HepG2 (cell line): Measurements from ENCODE around the gene CISD1. TPM values are rescaled to one million over a fixed set of nuclear protein-coding genes. Genes with fewer than 3 reads are reported as not detected.

Source experiments
- NFATC3 ChIP-seq: sonication (generic); formaldehyde crosslinking; IDR thresholded peaks from 2 replicates; pipeline ENCODE4 v1.5.1; 2020; ENCODE audit warnings: mild to moderate bottlenecking, missing genetic modification reagents
- PHF20 ChIP-seq: sonication (generic); formaldehyde crosslinking; IDR thresholded peaks from 2 replicates; pipeline ENCODE4 v1.5.0; 2020; ENCODE audit warnings: mild to moderate bottlenecking, missing genetic modification reagents
- PHF21A ChIP-seq: sonication (generic); formaldehyde crosslinking; IDR thresholded peaks from 2 replicates; pipeline ENCODE4 v1.5.0; 2020; ENCODE audit warnings: mild to moderate bottlenecking, missing genetic modification reagents
- PITX1 ChIP-seq: sonication (generic); formaldehyde crosslinking; IDR thresholded peaks from 2 replicates; pipeline ENCODE4 v1.5.1; 2020; ENCODE audit warnings: mild to moderate bottlenecking, missing genetic modification reagents
- RXRB ChIP-seq: IDR thresholded peaks from 2 replicates; pipeline ENCODE4 v1.6.1; 2016; ENCODE audit warnings: borderline replicate concordance, missing genetic modification reagents, missing compliant biosample characterization
- SRSF4 ChIP-seq: fragments of 200-400 bp; formaldehyde crosslinking; IDR thresholded peaks from one replicate; pipeline ENCODE4 v1.6.1; 2018; ENCODE audit warnings: mild to moderate bottlenecking, low read depth, low read length, moderate library complexity; ENCODE audit not compliant: poor library complexity, severe bottlenecking
- ZFY ChIP-seq: sonication (generic); formaldehyde crosslinking; IDR thresholded peaks from 2 replicates; pipeline ENCODE4 v1.4.0; 2020; ENCODE audit warnings: missing genetic modification reagents
- ZNF274 ChIP-seq: sonication (generic); formaldehyde crosslinking; IDR thresholded peaks from 2 replicates; pipeline ENCODE4 v1.5.1; 2020; ENCODE audit warnings: mild to moderate bottlenecking, missing genetic modification reagents
- ZNF501 ChIP-seq: sonication (generic); formaldehyde crosslinking; IDR thresholded peaks from 2 replicates; pipeline ENCODE4 v1.5.1; 2020; ENCODE audit warnings: mild to moderate bottlenecking, moderate library complexity, missing genetic modification reagents
- ZNF614 ChIP-seq: IDR thresholded peaks from 2 replicates; pipeline ENCODE4 v1.6.1; 2018; ENCODE audit warnings: missing biosample characterization, missing genetic modification reagents, inconsistent platforms, borderline replicate concordance
- ZNF850 ChIP-seq: sonication (generic); formaldehyde crosslinking; conservative IDR thresholded peaks from 2 replicates; pipeline ENCODE4 v1.9.0; 2021; ENCODE audit warnings: mild to moderate bottlenecking, missing genetic modification reagents
- polyA plus RNA-seq, 8 experiments: library from polyadenylated mRNA; depleted of rRNA in 3 of 8; stranded (reverse) in 7 of 8; unstranded in 1 of 8; fragments of >200 nt; fragmentation: Illumina TruSeq in 4 of 8; extraction: Trizol in 4 of 8; gene quantifications; 2 replicates each; pipeline versions ENCODE4 v1.2.1 to v1.2.3, GENCODE V29; 2011 to 2016; ENCODE audit warnings: low read depth in 4 of 8, missing spikeins in 1 of 8, mixed read lengths in 1 of 8; ENCODE audit not compliant: insufficient read depth in 1 of 8
- total RNA-seq, 5 experiments: library from RNA; depleted of rRNA; stranded (reverse); fragments of >200 nt; fragmentation: Illumina TruSeq; extraction: Trizol; gene quantifications; 2 replicates each; pipeline ENCODE4 v1.2.3, GENCODE V29; 2016; ENCODE audit warnings: low read depth in 1 of 5
- TF ChIP-seq, protein P1 (sequence below): sonication (generic); formaldehyde crosslinking; IDR thresholded peaks from 2 replicates; pipeline ENCODE4 v1.5.1; 2020; ENCODE audit warnings: mild to moderate bottlenecking, missing genetic modification reagents, borderline replicate concordance
- TF ChIP-seq, protein P2 (sequence below): sonication (generic); formaldehyde crosslinking; IDR thresholded peaks from 2 replicates; pipeline ENCODE4 v1.4.0; 2020; ENCODE audit warnings: mild to moderate bottlenecking, missing genetic modification reagents
- TF ChIP-seq, protein P3 (sequence below): sonication (generic); formaldehyde crosslinking; IDR thresholded peaks from 2 replicates; pipeline ENCODE4 v1.5.0; 2020; ENCODE audit warnings: missing genetic modification reagents, mild to moderate bottlenecking, borderline replicate concordance
- TF ChIP-seq, protein P4 (sequence below): sonication (generic); formaldehyde crosslinking; IDR thresholded peaks from 2 replicates; pipeline ENCODE4 v1.4.0; 2020; ENCODE audit warnings: missing genetic modification reagents
- TF ChIP-seq, protein P5 (sequence below): sonication (generic); formaldehyde crosslinking; conservative IDR thresholded peaks from 2 replicates; pipeline ENCODE4 v1.4.0; 2020; ENCODE audit warnings: mild to moderate bottlenecking, missing genetic modification reagents, moderate library complexity
- TF ChIP-seq, protein P6 (sequence below): sonication (generic); formaldehyde crosslinking; IDR thresholded peaks from 2 replicates; pipeline ENCODE4 v1.4.0; 2020; ENCODE audit warnings: missing genetic modification reagents, borderline replicate concordance

CISD1 gene
- total and polyA plus RNA-seq, 2 of the 13 experiments (the other 11 are each of a cell fraction or from before 2014, with no cell fraction given), result 63.4 to 78.9 TPM

DNA sequence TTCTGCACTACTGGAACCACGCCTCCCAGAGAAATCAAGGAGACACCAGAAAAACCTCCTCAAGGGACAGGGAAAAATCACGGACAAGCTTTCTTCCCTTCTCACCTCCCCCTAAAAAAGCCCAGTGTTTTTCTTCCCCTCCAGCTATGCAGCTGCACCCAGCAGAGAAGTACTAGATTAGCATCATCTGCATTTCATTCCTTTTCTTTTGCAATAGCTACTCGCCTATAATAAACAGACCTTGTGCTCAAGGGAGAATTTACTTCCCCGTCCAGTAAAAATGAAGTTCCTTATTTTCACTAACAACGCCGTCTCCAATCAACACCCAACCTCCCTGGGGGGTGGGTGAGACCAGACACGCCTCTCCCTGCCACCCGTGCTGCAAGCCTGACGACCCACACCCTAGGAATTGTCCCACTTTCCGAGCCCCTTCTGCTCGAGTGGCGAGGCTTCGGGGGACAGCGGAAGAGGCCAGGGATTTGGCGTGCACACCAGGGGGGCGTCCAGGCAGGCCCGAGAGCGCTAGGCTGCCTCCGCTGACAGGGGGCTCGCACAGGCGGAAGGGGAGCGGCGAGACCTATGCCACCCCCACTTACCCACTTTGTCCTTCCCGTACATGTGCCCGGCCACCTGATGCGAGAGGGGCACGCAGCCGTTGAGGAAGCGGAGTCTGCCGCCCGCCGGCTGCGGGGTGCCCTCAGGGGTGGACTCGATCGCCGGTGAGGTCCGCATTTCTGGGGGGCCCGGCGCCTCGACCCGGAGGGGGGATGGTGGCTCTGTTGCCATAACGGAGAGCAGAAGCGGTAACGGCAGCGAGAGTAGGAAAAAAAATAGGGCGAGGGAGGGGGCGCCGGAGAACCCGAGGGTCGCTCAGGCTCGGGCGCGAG, 1.9 kb upstream of the CISD1 start (continued):
- TF ChIP-seq PHF21A (CRISPR knock-in tag), result peak; percentile 65
- TF ChIP-seq ZNF850 (CRISPR knock-in tag), result no peak
- no peak for TF ChIP-seq NFATC3
- TF ChIP-seq, protein P1, sequence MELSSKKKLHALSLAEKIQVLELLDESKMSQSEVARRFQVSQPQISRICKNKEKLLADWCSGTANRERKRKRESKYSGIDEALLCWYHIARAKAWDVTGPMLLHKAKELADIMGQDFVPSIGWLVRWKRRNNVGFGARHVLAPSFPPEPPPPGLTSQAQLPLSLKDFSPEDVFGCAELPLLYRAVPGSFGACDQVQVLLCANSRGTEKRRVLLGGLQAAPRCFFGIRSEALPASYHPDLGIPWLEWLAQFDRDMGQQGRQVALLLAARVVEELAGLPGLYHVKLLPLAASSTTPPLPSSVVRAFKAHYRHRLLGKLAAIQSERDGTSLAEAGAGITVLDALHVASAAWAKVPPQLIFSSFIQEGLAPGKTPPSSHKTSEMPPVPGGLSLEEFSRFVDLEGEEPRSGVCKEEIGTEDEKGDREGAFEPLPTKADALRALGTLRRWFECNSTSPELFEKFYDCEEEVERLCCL (CRISPR knock-in tag), result no peak
- no peak for TF ChIP-seq ZNF614
- TF ChIP-seq ZNF274, result no peak; the same call in 1 of the 2 replicates
- TF ChIP-seq, protein P2, sequence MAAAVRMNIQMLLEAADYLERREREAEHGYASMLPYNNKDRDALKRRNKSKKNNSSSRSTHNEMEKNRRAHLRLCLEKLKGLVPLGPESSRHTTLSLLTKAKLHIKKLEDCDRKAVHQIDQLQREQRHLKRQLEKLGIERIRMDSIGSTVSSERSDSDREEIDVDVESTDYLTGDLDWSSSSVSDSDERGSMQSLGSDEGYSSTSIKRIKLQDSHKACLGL, result no peak; the same call in 1 of the 2 replicates
- TF ChIP-seq, protein P3, sequence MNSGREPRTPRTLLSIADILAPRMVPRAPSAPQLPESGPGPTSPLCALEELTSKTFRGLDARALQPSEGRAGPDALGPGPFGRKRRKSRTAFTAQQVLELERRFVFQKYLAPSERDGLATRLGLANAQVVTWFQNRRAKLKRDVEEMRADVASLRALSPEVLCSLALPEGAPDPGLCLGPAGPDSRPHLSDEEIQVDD (CRISPR knock-in tag), result no peak
- TF ChIP-seq SRSF4, result no peak
- no peak for TF ChIP-seq ZNF501 (CRISPR knock-in tag)
- TF ChIP-seq PHF20, result peak; percentile 21; the same call in 1 of the 2 replicates
- TF ChIP-seq ZFY (CRISPR knock-in tag), result no peak; the same call in none of the 2 replicates
- TF ChIP-seq, protein P4, sequence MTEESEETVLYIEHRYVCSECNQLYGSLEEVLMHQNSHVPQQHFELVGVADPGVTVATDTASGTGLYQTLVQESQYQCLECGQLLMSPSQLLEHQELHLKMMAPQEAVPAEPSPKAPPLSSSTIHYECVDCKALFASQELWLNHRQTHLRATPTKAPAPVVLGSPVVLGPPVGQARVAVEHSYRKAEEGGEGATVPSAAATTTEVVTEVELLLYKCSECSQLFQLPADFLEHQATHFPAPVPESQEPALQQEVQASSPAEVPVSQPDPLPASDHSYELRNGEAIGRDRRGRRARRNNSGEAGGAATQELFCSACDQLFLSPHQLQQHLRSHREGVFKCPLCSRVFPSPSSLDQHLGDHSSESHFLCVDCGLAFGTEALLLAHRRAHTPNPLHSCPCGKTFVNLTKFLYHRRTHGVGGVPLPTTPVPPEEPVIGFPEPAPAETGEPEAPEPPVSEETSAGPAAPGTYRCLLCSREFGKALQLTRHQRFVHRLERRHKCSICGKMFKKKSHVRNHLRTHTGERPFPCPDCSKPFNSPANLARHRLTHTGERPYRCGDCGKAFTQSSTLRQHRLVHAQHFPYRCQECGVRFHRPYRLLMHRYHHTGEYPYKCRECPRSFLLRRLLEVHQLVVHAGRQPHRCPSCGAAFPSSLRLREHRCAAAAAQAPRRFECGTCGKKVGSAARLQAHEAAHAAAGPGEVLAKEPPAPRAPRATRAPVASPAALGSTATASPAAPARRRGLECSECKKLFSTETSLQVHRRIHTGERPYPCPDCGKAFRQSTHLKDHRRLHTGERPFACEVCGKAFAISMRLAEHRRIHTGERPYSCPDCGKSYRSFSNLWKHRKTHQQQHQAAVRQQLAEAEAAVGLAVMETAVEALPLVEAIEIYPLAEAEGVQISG (CRISPR knock-in tag), result no peak
- TF ChIP-seq PITX1 (CRISPR knock-in tag), result no peak
- TF ChIP-seq, protein P5, sequence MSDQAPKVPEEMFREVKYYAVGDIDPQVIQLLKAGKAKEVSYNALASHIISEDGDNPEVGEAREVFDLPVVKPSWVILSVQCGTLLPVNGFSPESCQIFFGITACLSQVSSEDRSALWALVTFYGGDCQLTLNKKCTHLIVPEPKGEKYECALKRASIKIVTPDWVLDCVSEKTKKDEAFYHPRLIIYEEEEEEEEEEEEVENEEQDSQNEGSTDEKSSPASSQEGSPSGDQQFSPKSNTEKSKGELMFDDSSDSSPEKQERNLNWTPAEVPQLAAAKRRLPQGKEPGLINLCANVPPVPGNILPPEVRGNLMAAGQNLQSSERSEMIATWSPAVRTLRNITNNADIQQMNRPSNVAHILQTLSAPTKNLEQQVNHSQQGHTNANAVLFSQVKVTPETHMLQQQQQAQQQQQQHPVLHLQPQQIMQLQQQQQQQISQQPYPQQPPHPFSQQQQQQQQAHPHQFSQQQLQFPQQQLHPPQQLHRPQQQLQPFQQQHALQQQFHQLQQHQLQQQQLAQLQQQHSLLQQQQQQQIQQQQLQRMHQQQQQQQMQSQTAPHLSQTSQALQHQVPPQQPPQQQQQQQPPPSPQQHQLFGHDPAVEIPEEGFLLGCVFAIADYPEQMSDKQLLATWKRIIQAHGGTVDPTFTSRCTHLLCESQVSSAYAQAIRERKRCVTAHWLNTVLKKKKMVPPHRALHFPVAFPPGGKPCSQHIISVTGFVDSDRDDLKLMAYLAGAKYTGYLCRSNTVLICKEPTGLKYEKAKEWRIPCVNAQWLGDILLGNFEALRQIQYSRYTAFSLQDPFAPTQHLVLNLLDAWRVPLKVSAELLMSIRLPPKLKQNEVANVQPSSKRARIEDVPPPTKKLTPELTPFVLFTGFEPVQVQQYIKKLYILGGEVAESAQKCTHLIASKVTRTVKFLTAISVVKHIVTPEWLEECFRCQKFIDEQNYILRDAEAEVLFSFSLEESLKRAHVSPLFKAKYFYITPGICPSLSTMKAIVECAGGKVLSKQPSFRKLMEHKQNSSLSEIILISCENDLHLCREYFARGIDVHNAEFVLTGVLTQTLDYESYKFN (CRISPR knock-in tag), result no peak
- TF ChIP-seq RXRB (CRISPR knock-in tag), result no peak
- TF ChIP-seq, protein P6, sequence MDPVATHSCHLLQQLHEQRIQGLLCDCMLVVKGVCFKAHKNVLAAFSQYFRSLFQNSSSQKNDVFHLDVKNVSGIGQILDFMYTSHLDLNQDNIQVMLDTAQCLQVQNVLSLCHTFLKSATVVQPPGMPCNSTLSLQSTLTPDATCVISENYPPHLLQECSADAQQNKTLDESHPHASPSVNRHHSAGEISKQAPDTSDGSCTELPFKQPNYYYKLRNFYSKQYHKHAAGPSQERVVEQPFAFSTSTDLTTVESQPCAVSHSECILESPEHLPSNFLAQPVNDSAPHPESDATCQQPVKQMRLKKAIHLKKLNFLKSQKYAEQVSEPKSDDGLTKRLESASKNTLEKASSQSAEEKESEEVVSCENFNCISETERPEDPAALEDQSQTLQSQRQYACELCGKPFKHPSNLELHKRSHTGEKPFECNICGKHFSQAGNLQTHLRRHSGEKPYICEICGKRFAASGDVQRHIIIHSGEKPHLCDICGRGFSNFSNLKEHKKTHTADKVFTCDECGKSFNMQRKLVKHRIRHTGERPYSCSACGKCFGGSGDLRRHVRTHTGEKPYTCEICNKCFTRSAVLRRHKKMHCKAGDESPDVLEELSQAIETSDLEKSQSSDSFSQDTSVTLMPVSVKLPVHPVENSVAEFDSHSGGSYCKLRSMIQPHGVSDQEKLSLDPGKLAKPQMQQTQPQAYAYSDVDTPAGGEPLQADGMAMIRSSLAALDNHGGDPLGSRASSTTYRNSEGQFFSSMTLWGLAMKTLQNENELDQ, result no peak
